HFFc6 (cell line): Measurements from ENCODE around the gene CREB3L2. TPM values are rescaled to one million over a fixed set of nuclear protein-coding genes. Genes with fewer than 3 reads are reported as not detected.

Experiments
- DNase-seq: peaks from one replicate; pipeline ENCODE4 v3.0.0-alpha.2; 2018
- H3K27ac Mint-ChIP-seq: 2 replicates; pipeline ENCODE4 v1.8.0; 2020; ENCODE audit warnings: mild to moderate bottlenecking, mixed read lengths
- H3K27me3 Mint-ChIP-seq: 2 replicates; pipeline ENCODE4 v1.8.0; 2021; ENCODE audit warnings: mild to moderate bottlenecking, moderate library complexity, mixed read lengths; ENCODE audit not compliant: insufficient read depth
- H3K36me3 Mint-ChIP-seq: 2 replicates; pipeline ENCODE4 v1.8.0; 2021; ENCODE audit warnings: low read depth, mixed read lengths
- H3K4me1 Mint-ChIP-seq: 2 replicates; pipeline ENCODE4 v1.8.0; 2020; ENCODE audit warnings: low read depth, mixed read lengths
- H3K4me3 Mint-ChIP-seq: 2 replicates; pipeline ENCODE4 v1.8.0; 2020; ENCODE audit warnings: mild to moderate bottlenecking, moderate library complexity, mixed read lengths
- H3K9me3 Mint-ChIP-seq: 2 replicates; pipeline ENCODE4 v1.8.0; 2020; ENCODE audit warnings: mild to moderate bottlenecking, mixed read lengths
- total RNA-seq, 6 experiments: library from RNA; stranded (reverse); fragmentation: NEBNext Ultra II Directional; extraction: Animal tissue kit (Norgen Biotek cat#: 25700); gene quantifications; 2 replicates in 1 of 6; 3 replicates in 5 of 6; pipeline ENCODE4 v1.2.3, GENCODE V29; 2021
- TF ChIP-seq, protein P1 (sequence below): fragments of 200-600 bp; sonication (generic); IDR thresholded peaks from 2 replicates; pipeline ENCODE4 v1.5.0; 2021; ENCODE audit warnings: antibody characterized with exemption, mild to moderate bottlenecking

The CREB3L2 gene
- total RNA-seq, 6 experiments from 2014 or later: 112 to 139 (median 123) TPM

DNA sequence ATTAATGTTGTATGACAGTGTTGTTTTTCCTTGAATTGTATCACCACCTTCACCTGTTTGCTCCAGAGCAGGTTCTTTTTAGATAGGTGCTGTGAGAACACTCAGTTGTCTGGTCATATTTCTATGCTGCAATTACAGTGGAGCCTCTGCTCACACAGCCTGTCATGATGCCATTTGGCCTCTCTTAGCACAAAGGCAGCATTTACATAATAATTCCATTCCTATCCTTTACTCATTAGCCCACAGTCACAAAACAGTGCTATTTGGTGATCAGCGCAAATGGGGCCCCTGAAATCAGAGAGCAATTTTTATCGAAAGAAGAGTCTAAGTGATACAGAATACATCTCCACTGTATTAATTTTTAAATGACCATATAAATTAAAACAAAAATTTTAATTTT is 141.3 kb downstream of the CREB3L2 start:
- peaks cover 43% of the 10 kb centered on the region for H3K36me3 Mint-ChIP-seq
- TF ChIP-seq, protein P1, sequence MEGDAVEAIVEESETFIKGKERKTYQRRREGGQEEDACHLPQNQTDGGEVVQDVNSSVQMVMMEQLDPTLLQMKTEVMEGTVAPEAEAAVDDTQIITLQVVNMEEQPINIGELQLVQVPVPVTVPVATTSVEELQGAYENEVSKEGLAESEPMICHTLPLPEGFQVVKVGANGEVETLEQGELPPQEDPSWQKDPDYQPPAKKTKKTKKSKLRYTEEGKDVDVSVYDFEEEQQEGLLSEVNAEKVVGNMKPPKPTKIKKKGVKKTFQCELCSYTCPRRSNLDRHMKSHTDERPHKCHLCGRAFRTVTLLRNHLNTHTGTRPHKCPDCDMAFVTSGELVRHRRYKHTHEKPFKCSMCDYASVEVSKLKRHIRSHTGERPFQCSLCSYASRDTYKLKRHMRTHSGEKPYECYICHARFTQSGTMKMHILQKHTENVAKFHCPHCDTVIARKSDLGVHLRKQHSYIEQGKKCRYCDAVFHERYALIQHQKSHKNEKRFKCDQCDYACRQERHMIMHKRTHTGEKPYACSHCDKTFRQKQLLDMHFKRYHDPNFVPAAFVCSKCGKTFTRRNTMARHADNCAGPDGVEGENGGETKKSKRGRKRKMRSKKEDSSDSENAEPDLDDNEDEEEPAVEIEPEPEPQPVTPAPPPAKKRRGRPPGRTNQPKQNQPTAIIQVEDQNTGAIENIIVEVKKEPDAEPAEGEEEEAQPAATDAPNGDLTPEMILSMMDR: no peak
- H3K9me3 Mint-ChIP-seq: no peaks in the 10 kb centered on the region
- H3K27ac Mint-ChIP-seq: no peak overlapping the region
- DNase-seq: no peak
- H3K4me3 Mint-ChIP-seq: no peak overlapping the region
- peaks cover 10% of the 10 kb centered on the region for H3K4me1 Mint-ChIP-seq
- H3K27me3 Mint-ChIP-seq: no peaks in the 10 kb centered on the region; the same call in 1 of the 2 replicates

DNA sequence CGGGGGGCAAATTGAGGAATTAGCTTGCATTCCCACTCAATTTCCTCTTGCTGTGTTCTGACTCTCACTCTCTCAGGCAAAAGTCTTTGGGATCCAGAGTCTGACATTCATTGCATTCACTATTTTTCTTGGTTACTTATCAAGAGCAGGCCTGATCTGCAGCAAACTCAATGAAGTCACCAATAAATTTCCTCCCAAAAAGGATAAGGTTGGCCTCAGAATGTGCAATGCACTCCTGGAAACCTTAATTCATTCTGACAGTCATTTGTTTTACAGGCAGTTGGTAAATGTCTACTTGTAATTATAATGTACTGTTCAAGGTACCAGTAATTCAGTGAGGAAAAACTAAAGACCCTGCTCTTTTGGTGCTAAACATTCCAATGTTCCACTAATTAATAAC is 148.8 kb downstream of the CREB3L2 start:
- no peak for DNase-seq
- H3K36me3 Mint-ChIP-seq: peaks cover 47% of the 10 kb centered on the region
- no peak overlapping the region for H3K27ac Mint-ChIP-seq
- no peaks in the 10 kb centered on the region for H3K9me3 Mint-ChIP-seq
- H3K4me1 Mint-ChIP-seq: peaks cover 55% of the 10 kb centered on the region
- H3K27me3 Mint-ChIP-seq: no peaks in the 10 kb centered on the region; the same call in 1 of the 2 replicates
- TF ChIP-seq, protein P1: no peak
- no peak overlapping the region for H3K4me3 Mint-ChIP-seq

DNA sequence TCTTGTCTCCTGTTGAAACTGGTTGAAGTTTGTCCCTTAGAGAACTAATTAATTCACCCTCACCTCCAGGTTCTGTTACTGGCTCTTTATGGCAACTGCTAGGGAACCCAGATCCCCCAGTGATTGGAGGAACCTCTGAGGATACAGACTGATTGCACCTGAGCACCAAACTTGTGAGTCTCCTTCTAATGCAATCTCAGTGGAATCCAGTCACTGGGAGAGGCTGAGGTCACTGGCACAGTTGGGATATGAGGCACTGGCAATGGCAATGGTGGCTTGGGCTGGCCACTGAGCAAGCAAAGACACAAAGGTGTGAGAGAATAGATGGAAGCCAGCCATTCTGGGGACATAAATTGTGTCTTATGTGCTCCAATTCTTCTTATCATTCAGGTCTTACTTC is 149.8 kb downstream of the CREB3L2 start:
- no peaks in the 10 kb centered on the region; the same call in 1 of the 2 replicates for H3K27me3 Mint-ChIP-seq
- peaks cover 47% of the 10 kb centered on the region for H3K36me3 Mint-ChIP-seq
- TF ChIP-seq, protein P1: no peak
- no peaks in the 10 kb centered on the region for H3K9me3 Mint-ChIP-seq
- DNase-seq: no peak
- no peak overlapping the region for H3K4me3 Mint-ChIP-seq
- peaks cover 55% of the 10 kb centered on the region for H3K4me1 Mint-ChIP-seq
- H3K27ac Mint-ChIP-seq: peak overlapping the region; percentile 74; the same call in 1 of the 2 replicates

DNA sequence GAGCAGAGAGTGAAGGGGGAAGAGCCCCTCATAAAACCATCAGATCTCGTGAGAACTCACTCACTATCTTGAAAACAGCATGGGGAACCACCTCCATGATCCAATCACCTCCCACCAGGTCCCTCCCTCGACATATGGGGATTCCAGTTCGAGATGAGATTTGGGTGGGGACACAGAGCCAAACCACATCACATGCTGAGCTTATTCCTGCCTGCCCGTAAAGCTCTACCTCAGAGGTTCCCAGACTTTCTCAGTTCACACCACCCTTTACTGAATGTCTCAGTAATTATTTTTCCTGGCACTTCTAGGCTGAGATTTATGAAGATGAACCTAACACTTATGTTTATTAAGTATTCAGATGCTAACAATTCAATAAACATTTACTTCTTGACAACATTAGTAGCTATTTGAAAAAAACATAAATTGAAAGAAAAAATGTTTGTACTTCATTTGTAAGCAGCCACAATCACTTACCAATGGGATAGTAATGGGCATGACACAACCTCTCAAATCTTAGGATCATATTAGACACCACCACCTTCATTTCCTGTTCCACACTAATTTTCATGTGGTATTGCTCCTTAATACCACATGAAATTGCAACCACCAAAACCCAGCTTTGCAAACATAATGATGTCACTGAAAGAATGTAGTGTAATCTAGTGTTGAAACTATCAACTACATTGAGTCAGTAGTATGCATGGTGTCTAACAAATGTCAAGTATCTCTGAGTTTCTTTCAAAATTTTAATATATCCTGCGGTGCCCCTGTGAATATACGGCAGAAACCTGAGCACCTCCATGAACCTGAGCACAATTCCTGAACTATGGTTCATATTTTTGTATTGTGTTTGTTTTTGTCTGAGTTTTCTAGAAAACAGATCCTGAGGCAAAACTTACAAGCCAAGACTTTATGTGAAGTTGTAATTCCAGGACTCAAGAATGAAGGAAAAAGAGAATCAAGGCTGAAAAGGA is 150.6 kb downstream of the CREB3L2 start:
- Mint-ChIP-seq H3K27ac (peak overlapping the region; percentile 74), H3K27me3 (no peaks in the 10 kb centered on the region; the same call in 1 of the 2 replicates), H3K4me3 (peak overlapping the region; percentile 42), H3K36me3 (peaks cover 45% of the 10 kb centered on the region), H3K4me1 (peaks cover 53% of the 10 kb centered on the region), H3K9me3 (no peaks in the 10 kb centered on the region)
- no peak for DNase-seq
- TF ChIP-seq, protein P1: no peak

DNA sequence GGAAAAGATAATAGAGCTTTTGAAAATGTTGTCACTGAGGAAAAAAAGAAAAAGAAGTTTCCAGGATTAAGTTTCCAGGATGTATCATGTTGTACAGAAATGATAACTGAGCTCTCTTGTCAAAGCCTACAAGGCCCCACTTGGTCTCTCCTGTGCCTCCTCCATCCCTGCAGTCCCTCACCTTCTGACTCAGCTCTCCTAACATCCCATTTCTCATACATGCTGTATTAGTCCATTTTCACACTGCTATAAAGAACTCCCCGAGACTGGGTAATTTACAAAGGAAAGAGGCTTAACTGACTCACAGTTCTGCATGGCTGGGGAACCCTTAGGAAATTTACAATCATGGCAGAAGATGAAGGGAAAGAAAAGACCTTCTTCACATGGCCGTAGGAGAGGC is 151.3 kb downstream of the CREB3L2 start:
- peak; percentile 57 for DNase-seq
- Mint-ChIP-seq H3K4me1 (peaks cover 51% of the 10 kb centered on the region), H3K27me3 (peaks cover 2% of the 10 kb centered on the region; the same call in 1 of the 2 replicates), H3K4me3 (peak overlapping the region; percentile 42), H3K27ac (peak overlapping the region; percentile 74), H3K36me3 (peaks cover 38% of the 10 kb centered on the region), H3K9me3 (no peaks in the 10 kb centered on the region)
- TF ChIP-seq, protein P1: no peak
